GM12878 (cell line): ENCODE results near the gene CHST15.

Source experiments
- BACH1 ChIP-seq: fragments of 450-650 bp; IDR thresholded peaks from 2 replicates; pipeline ENCODE4 v1.6.1; 2017; ENCODE audit warnings: mild to moderate bottlenecking, borderline replicate concordance
- BCL11A ChIP-seq: IDR thresholded peaks from 2 replicates; pipeline ENCODE4 v1.6.1; 2011; ENCODE audit warnings: low read depth, low read length
- CHD1 ChIP-seq: IDR thresholded peaks from 2 replicates; pipeline ENCODE4 v1.6.1; 2012; ENCODE audit warnings: low read depth, low read length, improper control_type of control experiment
- CREB1 ChIP-seq: IDR thresholded peaks from 2 replicates; pipeline ENCODE4 v1.6.1; 2012; ENCODE audit warnings: low read depth, mild to moderate bottlenecking, inconsistent platforms
- TF ChIP-seq, protein P1 (sequence below), 3 experiments: IDR thresholded peaks in 2 of 3; conservative IDR thresholded peaks in 1 of 3; 2 replicates each; pipeline ENCODE4 v1.5.1; 2011; ENCODE audit warnings: low read depth in 3 of 3, low read length in 3 of 3, mild to moderate bottlenecking in 3 of 3, control low read depth in 2 of 3, moderate library complexity in 2 of 3, inconsistent platforms in 1 of 3, mixed read lengths in 1 of 3; ENCODE audit not compliant: control insufficient read depth in 2 of 3, insufficient read depth in 1 of 3; ENCODE audit errors: extremely low read depth in 1 of 3
- TF ChIP-seq, protein P2 (sequence below): fragments of 450-650 bp; IDR thresholded peaks from 2 replicates; pipeline ENCODE4 v1.6.1; 2017; ENCODE audit warnings: mild to moderate bottlenecking

DNA sequence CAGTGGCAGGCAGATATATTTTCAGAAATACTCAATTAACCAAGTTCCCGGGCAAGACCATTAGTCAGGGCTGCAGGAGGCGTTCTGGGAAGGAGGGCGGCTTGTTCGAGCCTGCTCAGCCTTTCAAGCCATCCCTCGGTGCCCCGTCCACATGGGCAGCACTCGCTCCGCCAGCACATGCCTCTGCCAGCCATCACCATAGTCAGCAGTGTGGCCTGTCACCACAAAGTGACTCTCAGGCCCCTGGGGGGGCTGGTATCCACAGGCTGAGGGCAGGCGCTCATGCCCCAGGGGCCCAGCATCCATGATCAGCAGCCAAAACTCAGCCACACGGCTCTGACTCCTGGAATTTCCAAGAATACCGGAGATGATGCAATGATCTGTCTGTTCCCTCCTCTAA is 81.9 kb downstream of the CHST15 start:
- TF ChIP-seq, protein P1, sequence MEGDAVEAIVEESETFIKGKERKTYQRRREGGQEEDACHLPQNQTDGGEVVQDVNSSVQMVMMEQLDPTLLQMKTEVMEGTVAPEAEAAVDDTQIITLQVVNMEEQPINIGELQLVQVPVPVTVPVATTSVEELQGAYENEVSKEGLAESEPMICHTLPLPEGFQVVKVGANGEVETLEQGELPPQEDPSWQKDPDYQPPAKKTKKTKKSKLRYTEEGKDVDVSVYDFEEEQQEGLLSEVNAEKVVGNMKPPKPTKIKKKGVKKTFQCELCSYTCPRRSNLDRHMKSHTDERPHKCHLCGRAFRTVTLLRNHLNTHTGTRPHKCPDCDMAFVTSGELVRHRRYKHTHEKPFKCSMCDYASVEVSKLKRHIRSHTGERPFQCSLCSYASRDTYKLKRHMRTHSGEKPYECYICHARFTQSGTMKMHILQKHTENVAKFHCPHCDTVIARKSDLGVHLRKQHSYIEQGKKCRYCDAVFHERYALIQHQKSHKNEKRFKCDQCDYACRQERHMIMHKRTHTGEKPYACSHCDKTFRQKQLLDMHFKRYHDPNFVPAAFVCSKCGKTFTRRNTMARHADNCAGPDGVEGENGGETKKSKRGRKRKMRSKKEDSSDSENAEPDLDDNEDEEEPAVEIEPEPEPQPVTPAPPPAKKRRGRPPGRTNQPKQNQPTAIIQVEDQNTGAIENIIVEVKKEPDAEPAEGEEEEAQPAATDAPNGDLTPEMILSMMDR (IDR thresholded peaks at IDR 0.05 in 2 of 3, conservative IDR thresholded peaks at IDR 0.05 in 1 of 3; ENCODE audit: control insufficient read depth in 2 of 3, extremely low read depth in 1 of 3, insufficient read depth in 1 of 3, low read depth in 3 of 3, low read length in 3 of 3): no peak
- TF ChIP-seq BCL11A: no peak
- no peak for TF ChIP-seq CHD1
- no peak for TF ChIP-seq BACH1
- TF ChIP-seq, protein P2, sequence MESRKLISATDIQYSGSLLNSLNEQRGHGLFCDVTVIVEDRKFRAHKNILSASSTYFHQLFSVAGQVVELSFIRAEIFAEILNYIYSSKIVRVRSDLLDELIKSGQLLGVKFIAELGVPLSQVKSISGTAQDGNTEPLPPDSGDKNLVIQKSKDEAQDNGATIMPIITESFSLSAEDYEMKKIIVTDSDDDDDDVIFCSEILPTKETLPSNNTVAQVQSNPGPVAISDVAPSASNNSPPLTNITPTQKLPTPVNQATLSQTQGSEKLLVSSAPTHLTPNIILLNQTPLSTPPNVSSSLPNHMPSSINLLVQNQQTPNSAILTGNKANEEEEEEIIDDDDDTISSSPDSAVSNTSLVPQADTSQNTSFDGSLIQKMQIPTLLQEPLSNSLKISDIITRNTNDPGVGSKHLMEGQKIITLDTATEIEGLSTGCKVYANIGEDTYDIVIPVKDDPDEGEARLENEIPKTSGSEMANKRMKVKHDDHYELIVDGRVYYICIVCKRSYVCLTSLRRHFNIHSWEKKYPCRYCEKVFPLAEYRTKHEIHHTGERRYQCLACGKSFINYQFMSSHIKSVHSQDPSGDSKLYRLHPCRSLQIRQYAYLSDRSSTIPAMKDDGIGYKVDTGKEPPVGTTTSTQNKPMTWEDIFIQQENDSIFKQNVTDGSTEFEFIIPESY: no peak
- no peak for TF ChIP-seq CREB1
